Psoas muscle (tissue), 8 donors: ENCODE measurements around the gene ASIC4. TPM values are rescaled to one million over a fixed set of nuclear protein-coding genes. Genes with fewer than 3 reads are reported as not detected.

Source experiments
- ATAC-seq, 4 donors: fragments of 200-7000 bp; cut with Tn5 transposase; one replicate each; pipeline ENCODE4 v1.9.1; 2020; ENCODE audit warnings: moderate library complexity in 3 of 4, mild to moderate bottlenecking in 2 of 4
- DNase-seq, 2 donors: peaks; one replicate each; pipeline ENCODE4 v3.0.0-alpha.2; 2020
- H3K27ac ChIP-seq: fragments of 200-600 bp; one replicate; pipeline ENCODE4 v1.8.0; 2022
- H3K27me3 ChIP-seq, 3 donors: fragments of 200-600 bp in 1 of 3; one replicate each; pipeline versions ENCODE4 v1.6.1 to v1.8.0; 2013 to 2022; ENCODE audit warnings: low read length in 2 of 3, mild to moderate bottlenecking in 2 of 3, moderate library complexity in 1 of 3; ENCODE audit not compliant: insufficient read depth in 3 of 3
- H3K36me3 ChIP-seq, 2 donors: fragments of 200-600 bp in 1 of 2; one replicate each; pipeline versions ENCODE4 v1.6.1 to v1.8.0; 2013 to 2022; ENCODE audit warnings: low read depth in 1 of 2, mild to moderate bottlenecking in 1 of 2, moderate library complexity in 1 of 2; ENCODE audit not compliant: insufficient read depth in 1 of 2
- H3K4me1 ChIP-seq: fragments of 200-600 bp; one replicate; pipeline ENCODE4 v1.8.0; 2022
- H3K4me3 ChIP-seq: fragments of 200-600 bp; one replicate; pipeline ENCODE4 v1.8.0; 2022; ENCODE audit warnings: mild to moderate bottlenecking
- H3K9me3 ChIP-seq: fragments of 200-600 bp; one replicate; pipeline ENCODE4 v1.8.0; 2022
- CTCF ChIP-seq: fragments of 200-600 bp; IDR thresholded peaks from one replicate; pipeline ENCODE4 v1.8.0; 2022; ENCODE audit warnings: antibody characterized with exemption
- WGBS, 3 donors: extraction: QIAGEN DNeasy Blood & Tissue Kit; methylation state at CpG; one replicate each; pipeline versions ENCODE4 v1.1.6 to v1.1.7; 2013; 5-methylcytosine and 5-hydroxymethylcytosine counted together
- intact Hi-C, 2 donors: fragments of 100-400 bp; cut with DNase I; formaldehyde crosslinking; loops; one replicate each; pipeline versions ENCODE4 v1.11.0 to v1.14.2; 2022
- long read RNA-seq, 2 donors: library from polyadenylated mRNA; unstranded; transcript quantifications; one replicate each; pipeline ENCODE4 v2.0.0, GENCODE V29; 2021
- polyA plus RNA-seq, 3 donors: library from polyadenylated mRNA; stranded (reverse); fragments of 200-250 nt; gene quantifications; one replicate each; pipeline ENCODE4 v1.2.3, GENCODE V29; 2013
- total RNA-seq, 4 donors: library from RNA; stranded (reverse); fragmentation: NEBNext Ultra II Directional in 2 of 4; extraction: Animal tissue kit (Norgen Biotek cat#: 25700) in 2 of 4; gene quantifications; one replicate each; pipeline versions ENCODE4 v1.2.1 to v1.2.4, GENCODE V29; 2021 to 2023
- donor health status: healthy with polysubstance abuse.
- donor health status: DM: no; HTN: no; CAD: no; lungs with moderate emphysema.
- donor health status: Bipolar disorder and iron deficiency.
- donor health status: healthy.
- donor health status: DM: yes; HTN: yes; CAD: no.
- donor health status: DM: no; HTN: no; CAD: no.
- donor health status: DM: no; HTN: no; CAD: no.
- donor health status: DM: yes; HTN: yes; CAD: no.

Gene ASIC4
- total RNA-seq, result under 1 TPM in 2 of 4 donors, not detected in 2; 0.30 to 0.34 TPM
- under 1 TPM in 2 of 3 donors, not detected in 1; 0.03 to 0.23 TPM for polyA plus RNA-seq
- long read RNA-seq, donor 1, result 0 reads
- long read RNA-seq, donor 2, result 0 reads

GRCh38 chr2:219514196-219514761 lies at the start of gene ASIC4:
ASIC4 (plus strand) TSS chr2:219514482; CDS start chr2:219514725, 243 bp downstream.
- Histone ChIP-seq H3K4me3 (peak within 1 kb of the TSS; percentile 3), H3K36me3 (no peaks in the 10 kb centered on the region), H3K27ac (no peak within 1 kb of the TSS), H3K27me3 (peaks cover 0 to 50% (median 21%) of the 10 kb centered on the region in 3 donors), H3K4me1 (peaks cover 7% of the 10 kb centered on the region), H3K9me3 (no peaks in the 10 kb centered on the region)
- ATAC-seq, result peak; percentile 23 to 45 (median 34)
- 6 to 10% (median 8%) methylated on average over 28 to 31 of the region's 31 CpGs for WGBS, 3 donors
- no peak for TF ChIP-seq CTCF
- no peak for DNase-seq
- intact Hi-C loops, result no loop called here

GRCh38 chr2:219465659-219466561 lies 48.4 kb upstream of the ASIC4 start:
- H3K4me1 ChIP-seq, result peaks cover 4% of the 10 kb centered on the region
- ATAC-seq, result no peak
- 88 to 92% (median 88%) methylated on average over 33 to 47 of the region's 47 CpGs for WGBS, 3 donors
- no peak for TF ChIP-seq CTCF
- H3K27me3 ChIP-seq, result no peaks in the 10 kb centered on the region
- intact Hi-C loops, result loop anchor here in 1 of 2 donors (5.0 kb wide), 1 partner anchor 56 kb away; no protein-coding TSS in a partner anchor
- H3K36me3 ChIP-seq, result peaks cover 0 to 92% of the 10 kb centered on the region in 2 donors
- no peak overlapping the region for H3K27ac ChIP-seq
- DNase-seq, result no peak
- H3K9me3 ChIP-seq, result no peaks in the 10 kb centered on the region
- H3K4me3 ChIP-seq, result no peak overlapping the region

- no peak overlapping the region for H3K4me3 ChIP-seq
- no peaks in the 10 kb centered on the region for H3K9me3 ChIP-seq
- 74 to 80% (median 74%) methylated on average over 28 of the region's 28 CpGs for WGBS, 3 donors
- DNase-seq (no peak), ATAC-seq (peak in 1 of 4 donors; percentile 8)
- intact Hi-C loops, result loop anchor here in 1 of 2 donors (5.0 kb wide), 1 partner anchor 55 kb away; no protein-coding TSS in a partner anchor
- no peaks in the 10 kb centered on the region for H3K27me3 ChIP-seq
- TF ChIP-seq CTCF, result no peak
- H3K27ac ChIP-seq, result no peak overlapping the region
- H3K4me1 ChIP-seq, result no peaks in the 10 kb centered on the region
- peaks cover 0 to 98% of the 10 kb centered on the region in 2 donors for H3K36me3 ChIP-seq
Measured at GRCh38 chr2:219466816-219467735, 47.2 kb upstream of the ASIC4 start.

GRCh38 chr2:219467736-219468075 lies 46.6 kb upstream of the ASIC4 start:
- Histone ChIP-seq H3K27me3 (no peaks in the 10 kb centered on the region), H3K27ac (no peak overlapping the region), H3K4me1 (no peaks in the 10 kb centered on the region), H3K4me3 (no peak overlapping the region), H3K9me3 (no peaks in the 10 kb centered on the region), H3K36me3 (peaks cover 0 to 98% of the 10 kb centered on the region in 2 donors)
- ATAC-seq (no peak), DNase-seq (no peak)
- intact Hi-C loops, result loop anchor here in 1 of 2 donors (5.0 kb wide), 1 partner anchor 55 kb away; no protein-coding TSS in a partner anchor
- 76% methylated on average over 2 of the region's 2 CpGs for WGBS, 3 donors
- TF ChIP-seq CTCF, result no peak
